OCI-LY7 (cell line): Measurements from ENCODE around the gene C3orf18. TPM values are rescaled to one million over a fixed set of nuclear protein-coding genes. Genes with fewer than 3 reads are reported as not detected.

Experiments
- BruUV-seq: library from RNA; stranded (reverse); fragments of 400-500 nt; replicated peaks from 2 replicates; lab custom pipeline; 2021; lab: Mats Ljungman, UMichigan
- CTCF ChIA-PET: fragments of 300-600 bp; sonication (Branson Sonifier 250); formaldehyde crosslinking; loops from one replicate; lab custom pipeline; 2022; ENCODE audit warnings: antibody characterized with exemption; ENCODE audit not compliant: unreplicated experiment; lab: Charles Lee
- POLR2A ChIA-PET: fragments of 300-600 bp; sonication (Branson Sonifier 250); formaldehyde crosslinking; loops from one replicate; lab custom pipeline; 2022; ENCODE audit warnings: antibody characterized with exemption; lab: Charles Lee
- DNase-seq: peaks from one replicate; pipeline ENCODE4 v3.0.0-alpha.2; 2015; ENCODE audit warnings: low spot score
- H2AFZ ChIP-seq: fragments of 200-600 bp; sonication (generic), shearing (Covaris generic); 2 replicates; pipeline ENCODE4 v1.6.1; 2014; ENCODE audit warnings: mild to moderate bottlenecking, antibody characterized with exemption, low read length, moderate library complexity
- H3K27ac ChIP-seq: fragments of 200-600 bp; sonication (generic); 2 replicates; pipeline ENCODE4 v1.5.1; 2014; ENCODE audit warnings: mixed run types, low read depth, mild to moderate bottlenecking, moderate library complexity, low read length, inconsistent platforms; ENCODE audit not compliant: poor library complexity, severe bottlenecking
- H3K36me3 ChIP-seq: fragments of 200-600 bp; sonication (generic); 2 replicates; pipeline ENCODE4 v1.6.1; 2014; ENCODE audit warnings: mild to moderate bottlenecking, antibody characterized with exemption, low read length, moderate library complexity, mixed read lengths; ENCODE audit not compliant: insufficient read depth
- H3K4me1 ChIP-seq: fragments of 200-600 bp; sonication (generic); 2 replicates; pipeline ENCODE4 v1.5.1; 2014; ENCODE audit warnings: mild to moderate bottlenecking, low read length; ENCODE audit not compliant: insufficient read depth, poor library complexity, severe bottlenecking
- H3K4me2 ChIP-seq: fragments of 200-600 bp; sonication (generic); 2 replicates; pipeline ENCODE4 v1.6.1; 2014; ENCODE audit warnings: mild to moderate bottlenecking, low read length
- H3K4me3 ChIP-seq: fragments of 200-600 bp; sonication (generic); 2 replicates; pipeline ENCODE4 v1.5.1; 2014; ENCODE audit warnings: mild to moderate bottlenecking, low read depth, low read length; ENCODE audit not compliant: poor library complexity, severe bottlenecking
- H3K79me2 ChIP-seq: fragments of 200-600 bp; sonication (generic); 2 replicates; pipeline ENCODE4 v1.6.1; 2016; ENCODE audit warnings: low read depth, mild to moderate bottlenecking, low read length, moderate library complexity, mixed read lengths; ENCODE audit not compliant: insufficient read depth
- H3K9me2 ChIP-seq: fragments of 200-600 bp; sonication (generic); 2 replicates; pipeline ENCODE4 v1.6.1; 2016; ENCODE audit warnings: mild to moderate bottlenecking, low read length, mixed read lengths; ENCODE audit not compliant: insufficient read depth
- H3K9me3 ChIP-seq: fragments of 200-600 bp; sonication (generic); 2 replicates; pipeline ENCODE4 v1.6.1; 2014; ENCODE audit warnings: mild to moderate bottlenecking, mixed run types, low read length, mixed read lengths
- H4K20me1 ChIP-seq: fragments of 200-600 bp; sonication (generic); 2 replicates; pipeline ENCODE4 v1.6.1; 2014; ENCODE audit warnings: mild to moderate bottlenecking, antibody characterized with exemption, low read length, moderate library complexity, mixed read lengths; ENCODE audit not compliant: insufficient read depth
- EZH2phosphoT487 ChIP-seq: fragments of 200-600 bp; sonication (generic); IDR thresholded peaks from 2 replicates; pipeline ENCODE4 v1.6.1; 2018; ENCODE audit warnings: low read depth, borderline replicate concordance, mild to moderate bottlenecking, mixed run types, antibody characterized with exemption, low read length, moderate library complexity, mixed read lengths
- intact Hi-C: fragments of 100-400 bp; cut with micrococcal nuclease; formaldehyde crosslinking; loops from one replicate; pipeline ENCODE4 v1.10.0; 2022; ENCODE audit not compliant: unreplicated experiment
- total RNA-seq, 2 experiments: library from RNA; depleted of rRNA in 1 of 2; stranded (reverse); fragments of >200 nt in 1 of 2; shearing (Covaris generic) in 1 of 2; gene quantifications; 2 replicates each; pipeline ENCODE4 v1.2.3, GENCODE V29; 2014 to 2022
- TF ChIP-seq, protein P1 (sequence below): fragments of 200-600 bp; sonication (generic); conservative IDR thresholded peaks from 2 replicates; pipeline ENCODE4 v1.5.1; 2014; ENCODE audit warnings: mild to moderate bottlenecking, antibody characterized with exemption, low read length, moderate library complexity, mixed read lengths

Gene C3orf18
- total RNA-seq, 2 experiments from 2014 or later: 8.0 to 9.5 TPM

DNA sequence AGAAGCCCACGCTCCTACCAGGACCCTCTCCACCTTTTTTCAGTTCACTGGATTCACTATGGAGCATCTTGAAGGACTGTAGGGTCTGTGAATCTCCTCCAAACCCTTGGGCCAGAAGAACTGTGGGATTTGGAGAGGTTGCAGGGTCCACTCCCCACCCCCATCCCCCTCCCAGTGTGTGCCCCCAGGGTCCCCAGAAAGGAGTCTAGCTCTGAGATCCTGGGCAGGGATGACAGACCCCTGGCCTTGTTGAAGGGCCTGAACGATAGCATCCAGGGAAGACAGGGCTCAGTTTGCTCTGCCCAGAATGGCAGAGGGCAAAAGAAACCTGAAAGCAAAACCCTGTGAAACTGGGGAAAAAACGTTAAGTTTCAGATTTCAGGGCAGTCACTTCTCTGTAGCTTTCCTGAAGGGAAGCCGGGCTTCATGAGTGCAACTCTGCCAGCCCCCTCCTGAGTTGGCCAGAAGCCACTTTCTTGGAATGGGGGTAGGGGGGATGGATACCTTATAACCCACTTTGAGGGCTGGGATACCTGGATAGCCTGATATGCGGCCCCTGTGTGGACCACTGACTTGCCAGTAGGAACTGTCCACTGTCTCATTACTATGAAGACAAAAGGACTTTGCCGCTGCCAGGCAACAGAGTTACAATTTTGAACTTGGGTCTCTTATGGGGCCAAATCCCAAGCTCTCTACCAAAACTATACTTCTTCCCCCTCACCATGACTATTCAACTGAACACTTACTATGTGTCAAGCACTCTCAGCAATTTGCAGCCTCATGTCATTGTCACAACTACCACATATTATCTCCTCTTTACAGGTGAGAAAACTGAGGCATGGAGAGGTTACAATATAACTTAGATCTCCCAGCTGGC lies 45.7 kb upstream of the C3orf18 start:
- no TSS peak for BruUV-seq
- Histone ChIP-seq H3K4me3 (no peak overlapping the region), H3K36me3 (no peaks in the 10 kb centered on the region), H3K9me3 (no peaks in the 10 kb centered on the region), H3K4me2 (no peak overlapping the region), H4K20me1 (no peaks in the 10 kb centered on the region), H2AFZ (no peak overlapping the region), H3K79me2 (no peaks in the 10 kb centered on the region), H3K9me2 (no peaks in the 10 kb centered on the region), H3K4me1 (peaks cover 16% of the 10 kb centered on the region), H3K27ac (no peak overlapping the region)
- ChIA-PET POLR2A (no interaction called here), CTCF (interaction anchor here (0.6 kb wide), 1 partner anchor 25 kb away, joined by 3 read pairs; no protein-coding TSS in a partner anchor)
- DNase-seq: no peak
- intact Hi-C loops: loop anchor here (5.0 to 10.0 kb wide), 2 partner anchors 61 to 362 kb away; no protein-coding TSS in a partner anchor
- TF ChIP-seq, protein P1, sequence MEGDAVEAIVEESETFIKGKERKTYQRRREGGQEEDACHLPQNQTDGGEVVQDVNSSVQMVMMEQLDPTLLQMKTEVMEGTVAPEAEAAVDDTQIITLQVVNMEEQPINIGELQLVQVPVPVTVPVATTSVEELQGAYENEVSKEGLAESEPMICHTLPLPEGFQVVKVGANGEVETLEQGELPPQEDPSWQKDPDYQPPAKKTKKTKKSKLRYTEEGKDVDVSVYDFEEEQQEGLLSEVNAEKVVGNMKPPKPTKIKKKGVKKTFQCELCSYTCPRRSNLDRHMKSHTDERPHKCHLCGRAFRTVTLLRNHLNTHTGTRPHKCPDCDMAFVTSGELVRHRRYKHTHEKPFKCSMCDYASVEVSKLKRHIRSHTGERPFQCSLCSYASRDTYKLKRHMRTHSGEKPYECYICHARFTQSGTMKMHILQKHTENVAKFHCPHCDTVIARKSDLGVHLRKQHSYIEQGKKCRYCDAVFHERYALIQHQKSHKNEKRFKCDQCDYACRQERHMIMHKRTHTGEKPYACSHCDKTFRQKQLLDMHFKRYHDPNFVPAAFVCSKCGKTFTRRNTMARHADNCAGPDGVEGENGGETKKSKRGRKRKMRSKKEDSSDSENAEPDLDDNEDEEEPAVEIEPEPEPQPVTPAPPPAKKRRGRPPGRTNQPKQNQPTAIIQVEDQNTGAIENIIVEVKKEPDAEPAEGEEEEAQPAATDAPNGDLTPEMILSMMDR: no peak
- no peak for TF ChIP-seq EZH2phosphoT487

DNA sequence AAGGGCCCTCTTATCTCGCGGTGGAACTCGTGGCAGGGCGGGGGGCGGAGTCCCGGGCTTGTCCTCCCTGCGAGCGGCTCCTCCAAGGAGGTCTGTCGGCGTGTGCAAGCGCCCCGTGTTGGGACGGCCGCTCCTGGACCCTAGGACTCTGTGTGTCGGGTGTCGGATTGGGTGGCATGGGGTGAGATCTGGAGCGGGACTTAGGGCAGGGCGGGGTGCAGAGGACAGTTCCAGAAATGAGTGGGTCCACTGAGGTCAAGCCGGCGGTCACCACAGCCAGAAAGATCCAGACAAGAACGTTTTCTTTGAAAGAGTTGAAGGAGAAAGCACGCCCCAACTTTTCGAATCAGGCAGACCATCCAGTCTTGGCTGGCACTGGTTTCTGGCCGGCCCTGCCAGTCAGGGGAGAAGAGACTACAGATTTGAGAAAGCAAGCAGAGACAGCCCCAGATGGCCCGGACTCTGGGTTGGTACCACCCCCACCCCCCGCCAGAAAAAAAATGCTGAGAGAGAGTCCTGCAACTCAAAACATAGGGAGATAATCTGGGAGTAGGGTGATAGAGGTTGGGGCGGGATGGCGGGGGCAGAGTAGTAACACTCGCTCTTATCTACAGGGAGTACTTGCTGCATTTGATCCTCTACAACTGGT lies 44.8 kb upstream of the C3orf18 start:
- peaks cover 7% of the 10 kb centered on the region for H3K4me1 ChIP-seq
- no TSS peak for BruUV-seq
- TF ChIP-seq EZH2phosphoT487: no peak
- TF ChIP-seq, protein P1: no peak

More for the DNA sequence above, 44.8 kb upstream of the C3orf18 start:
- POLR2A ChIA-PET: interaction anchor here (0.7 to 1.0 kb wide), 3 partner anchors 8 to 44 kb away, joined by 3 read pairs; no protein-coding TSS in a partner anchor
- H3K4me3 ChIP-seq: peak overlapping the region; percentile 68
- CTCF ChIA-PET: interaction anchor here (0.6 kb wide), 1 partner anchor 52 kb away, joined by 3 read pairs; no protein-coding TSS in a partner anchor
- no peaks in the 10 kb centered on the region for H3K9me3 ChIP-seq
- peak overlapping the region; percentile 90 for H3K4me2 ChIP-seq
- H3K9me2 ChIP-seq: no peaks in the 10 kb centered on the region
- no peak overlapping the region for H3K27ac ChIP-seq
- DNase-seq: no peak
- no peaks in the 10 kb centered on the region for H4K20me1 ChIP-seq
- intact Hi-C loops: loop anchor here (5.0 to 10.0 kb wide), 2 partner anchors 60 to 362 kb away; no protein-coding TSS in a partner anchor
- H2AFZ ChIP-seq: peak overlapping the region; percentile 66; the same call in 1 of the 2 replicates
- H3K79me2 ChIP-seq: no peaks in the 10 kb centered on the region
- H3K36me3 ChIP-seq: no peaks in the 10 kb centered on the region
